Midbrain (tissue), 1 donor: ENCODE results near the gene SLC7A14.

ENCODE experiments used
- DNase-seq: peaks from one replicate; lab custom pipeline; 2025; lab: John Stamatoyannopoulos, UW

The SLC7A14 gene

GRCh38 chr3:170426240-170426797, 159.6 kb downstream of the SLC7A14 start:
- no peak for DNase-seq

GRCh38 chr3:170425491-170426239, 160.2 kb downstream of the SLC7A14 start:
- DNase-seq, result peak; percentile 87

GRCh38 chr3:170424879-170425278, 161.0 kb downstream of the SLC7A14 start:
- no peak for DNase-seq

- peak; percentile 40 for DNase-seq
Measured at GRCh38 chr3:170423001-170423615, 162.8 kb downstream of the SLC7A14 start.

- DNase-seq, result no peak
Measured at GRCh38 chr3:170421758-170422157, 164.1 kb downstream of the SLC7A14 start.

- DNase-seq, result peak; percentile 74
Measured at GRCh38 chr3:170421111-170421641, 164.7 kb downstream of the SLC7A14 start.

GRCh38 chr3:170420307-170420821, 165.5 kb downstream of the SLC7A14 start:
- peak; percentile 46 for DNase-seq

GRCh38 chr3:170419557-170420087, 166.3 kb downstream of the SLC7A14 start:
- peak; percentile 69 for DNase-seq

GRCh38 chr3:170418422-170419398, 167.2 kb downstream of the SLC7A14 start, which contains the start of gene CLDN11:
TSS of gene CLDN11 (plus strand) at chr3:170418868. CDS start at chr3:170419067, 199 bp downstream.
- peak; percentile 91 for DNase-seq

GRCh38 chr3:170417090-170417489, 168.8 kb downstream of the SLC7A14 start:
- DNase-seq, result no peak

- peak; percentile 82 for DNase-seq
Measured at GRCh38 chr3:170414202-170414663, 171.6 kb downstream of the SLC7A14 start.

GRCh38 chr3:170413291-170413690, 172.6 kb downstream of the SLC7A14 start:
- DNase-seq, result no peak

- DNase-seq, result peak; percentile 51
Measured at GRCh38 chr3:170410428-170411029, 175.3 kb downstream of the SLC7A14 start.
